Measurements from ENCODE around the gene VSTM2L. TPM values are rescaled to one million over a fixed set of nuclear protein-coding genes. Genes with fewer than 3 reads are reported as not detected.
A peak's percentile ranks its signal among the peaks of the same experiment; 100 is the strongest.

Gene VSTM2L
- total RNA-seq, 1 donor from 2014 or later = 2.9 TPM

DNA sequence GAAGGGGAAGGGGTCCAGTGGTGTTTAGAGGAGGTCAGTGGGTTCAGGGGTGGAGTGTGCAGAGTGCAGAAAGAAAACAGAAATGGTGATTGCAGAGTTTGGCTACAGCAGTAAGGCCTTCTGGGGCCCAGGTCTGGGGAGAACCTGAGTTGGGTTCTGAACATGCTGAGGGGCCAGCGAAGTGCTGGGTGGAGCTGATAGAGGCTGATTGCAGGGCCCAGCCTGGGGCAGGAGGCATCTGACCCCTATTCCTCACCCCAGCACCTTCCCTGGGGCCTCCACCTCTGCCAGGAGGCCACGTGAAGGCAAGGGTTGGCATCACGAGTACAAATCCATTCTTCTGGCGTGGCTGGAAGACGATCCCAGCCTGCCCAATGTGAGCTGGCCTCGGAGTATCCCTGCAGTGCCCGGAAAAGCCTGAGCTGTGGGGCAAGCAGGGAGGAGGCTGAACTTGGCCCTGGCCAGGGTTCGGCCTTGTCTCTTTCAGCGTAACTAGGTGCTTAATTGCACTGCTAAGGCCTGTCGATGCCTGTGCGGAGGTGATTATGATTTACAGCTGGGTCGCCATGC is 35.3 kb downstream of the VSTM2L start:
- TF ChIP-seq EZH2 (IDR thresholded peaks at IDR 0.05) (no peak), EZH2phosphoT487 (IDR thresholded peaks at IDR 0.05) (no peak)
- TF ChIP-seq, protein P1, sequence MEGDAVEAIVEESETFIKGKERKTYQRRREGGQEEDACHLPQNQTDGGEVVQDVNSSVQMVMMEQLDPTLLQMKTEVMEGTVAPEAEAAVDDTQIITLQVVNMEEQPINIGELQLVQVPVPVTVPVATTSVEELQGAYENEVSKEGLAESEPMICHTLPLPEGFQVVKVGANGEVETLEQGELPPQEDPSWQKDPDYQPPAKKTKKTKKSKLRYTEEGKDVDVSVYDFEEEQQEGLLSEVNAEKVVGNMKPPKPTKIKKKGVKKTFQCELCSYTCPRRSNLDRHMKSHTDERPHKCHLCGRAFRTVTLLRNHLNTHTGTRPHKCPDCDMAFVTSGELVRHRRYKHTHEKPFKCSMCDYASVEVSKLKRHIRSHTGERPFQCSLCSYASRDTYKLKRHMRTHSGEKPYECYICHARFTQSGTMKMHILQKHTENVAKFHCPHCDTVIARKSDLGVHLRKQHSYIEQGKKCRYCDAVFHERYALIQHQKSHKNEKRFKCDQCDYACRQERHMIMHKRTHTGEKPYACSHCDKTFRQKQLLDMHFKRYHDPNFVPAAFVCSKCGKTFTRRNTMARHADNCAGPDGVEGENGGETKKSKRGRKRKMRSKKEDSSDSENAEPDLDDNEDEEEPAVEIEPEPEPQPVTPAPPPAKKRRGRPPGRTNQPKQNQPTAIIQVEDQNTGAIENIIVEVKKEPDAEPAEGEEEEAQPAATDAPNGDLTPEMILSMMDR (IDR thresholded peaks at IDR 0.05) = no peak
- H3K9me3 Mint-ChIP-seq = no peaks in the 10 kb centered on the region

DNA sequence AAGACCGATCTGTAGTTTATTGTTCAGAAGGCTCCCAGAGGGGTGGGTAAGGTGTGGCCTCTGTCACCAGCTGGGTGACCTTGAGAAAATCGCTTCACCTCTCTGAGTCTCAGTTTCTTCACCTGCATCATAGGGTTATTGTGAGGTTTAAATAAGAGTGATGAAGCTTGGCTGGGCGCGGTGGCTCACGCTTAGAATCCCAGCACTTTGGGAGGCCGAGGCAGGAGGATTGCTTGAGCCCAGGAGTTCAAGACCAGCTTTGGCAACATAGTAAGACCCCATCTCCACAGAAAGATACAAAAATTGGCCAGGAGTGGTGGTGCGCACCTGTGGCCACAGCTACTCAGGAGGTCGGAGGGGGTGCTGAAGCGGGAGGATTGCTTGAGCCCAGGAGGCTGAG is 36.0 kb downstream of the VSTM2L start:
- Mint-ChIP-seq H3K4me1 (peaks cover 51% of the 10 kb centered on the region), H3K27me3 (ENCODE audit: insufficient read depth, low read depth) (peaks cover 7% of the 10 kb centered on the region), H3K27ac (peak overlapping the region; percentile 17), H3K9me3 (no peaks in the 10 kb centered on the region), H3K4me3 (no peak overlapping the region), H3K36me3 (peaks cover 3% of the 10 kb centered on the region)
- no peak for DNase-seq (ENCODE audit: low spot score)
- TF ChIP-seq, protein P1 (IDR thresholded peaks at IDR 0.05) = no peak
- no peak for TF ChIP-seq EZH2 (IDR thresholded peaks at IDR 0.05)
- no peak for TF ChIP-seq EZH2phosphoT487 (IDR thresholded peaks at IDR 0.05)
- no peaks in the 10 kb centered on the region for H3K79me2 ChIP-seq (ENCODE audit: low read depth)
- H4K20me1 ChIP-seq (ENCODE audit: low read depth) = no peaks in the 10 kb centered on the region
- H3K9ac ChIP-seq = no peak overlapping the region
- H3K36me3 ChIP-seq = no peaks in the 10 kb centered on the region
- no peak overlapping the region for H3K4me3 ChIP-seq
- peaks cover 12% of the 10 kb centered on the region for H3K4me1 ChIP-seq
- H3K27me3 ChIP-seq = no peaks in the 10 kb centered on the region
- no peak overlapping the region for H2AFZ ChIP-seq (replicated peaks)
- H3F3A ChIP-seq (ENCODE audit: low read depth) = peaks cover 4% of the 10 kb centered on the region
- H3K4me2 ChIP-seq = no peak overlapping the region
- no peak overlapping the region for H3K27ac ChIP-seq
- H3K9me3 ChIP-seq (ENCODE audit: low read depth) = no peaks in the 10 kb centered on the region

More for the DNA sequence above, 35.3 kb downstream of the VSTM2L start:
- Histone ChIP-seq H3F3A (ENCODE audit: low read depth) (peaks cover 4% of the 10 kb centered on the region), H3K9me3 (ENCODE audit: low read depth) (no peaks in the 10 kb centered on the region), H3K36me3 (no peaks in the 10 kb centered on the region), H3K4me2 (no peak overlapping the region), H3K4me1 (peaks cover 17% of the 10 kb centered on the region), H3K27me3 (no peaks in the 10 kb centered on the region), H3K9ac (no peak overlapping the region), H3K27ac (no peak overlapping the region), H4K20me1 (ENCODE audit: low read depth) (no peaks in the 10 kb centered on the region), H3K79me2 (ENCODE audit: low read depth) (no peaks in the 10 kb centered on the region), H2AFZ (replicated peaks) (no peak overlapping the region), H3K4me3 (no peak overlapping the region)
- Mint-ChIP-seq H3K4me3 (peak overlapping the region; percentile 33), H3K4me1 (peaks cover 49% of the 10 kb centered on the region), H3K27me3 (ENCODE audit: insufficient read depth, low read depth) (peaks cover 7% of the 10 kb centered on the region), H3K36me3 (peaks cover 3% of the 10 kb centered on the region), H3K27ac (peak overlapping the region; percentile 15)
- no peak for DNase-seq (ENCODE audit: low spot score)

DNA sequence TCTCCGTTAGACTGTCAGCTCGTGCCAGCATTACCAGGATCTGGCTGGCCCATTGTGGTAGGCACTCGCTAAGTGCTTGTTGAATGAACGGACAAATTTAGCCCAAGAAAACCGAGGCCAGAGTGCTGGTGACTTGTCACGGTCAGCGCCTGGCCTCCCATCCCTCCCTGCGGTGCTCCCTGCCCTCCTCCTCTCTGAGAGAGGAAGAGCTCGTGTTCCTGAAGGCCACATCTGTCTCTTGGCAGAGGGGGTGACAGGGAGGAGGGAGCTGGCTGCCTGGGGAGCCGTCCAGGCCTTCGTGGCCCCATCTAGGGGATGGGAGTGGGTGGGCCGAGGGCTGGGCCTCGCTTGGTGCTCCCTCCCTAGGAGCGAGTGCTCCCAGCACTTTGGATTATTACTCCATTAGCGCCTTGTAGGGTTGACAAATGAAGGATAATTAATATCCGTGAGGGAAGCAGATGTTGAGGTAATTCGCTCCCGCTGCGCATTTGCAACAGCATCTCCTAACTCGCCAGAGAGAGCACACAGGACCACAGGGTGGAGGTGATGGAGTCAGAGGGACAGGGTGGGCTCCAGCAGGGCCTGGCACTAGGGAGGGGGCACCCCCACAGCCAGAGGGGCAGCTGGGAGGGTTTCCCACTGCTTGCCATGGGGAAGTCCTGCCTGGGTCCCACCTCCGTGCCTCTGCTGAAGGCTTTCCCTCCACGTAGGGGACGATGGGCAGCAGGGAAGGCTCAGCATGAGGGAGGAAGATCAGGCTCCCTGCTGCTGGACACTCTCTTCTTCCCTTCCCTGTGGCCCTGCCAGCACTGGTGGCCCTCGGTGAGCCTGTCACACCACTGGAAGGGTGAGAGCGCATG is 37.0 kb downstream of the VSTM2L start:
- no peak overlapping the region for H2AFZ ChIP-seq (replicated peaks)
- no peaks in the 10 kb centered on the region for H3K9me3 Mint-ChIP-seq
- no peak overlapping the region for H3K9ac ChIP-seq
- peaks cover 3% of the 10 kb centered on the region for H3K36me3 Mint-ChIP-seq
- H3K4me3 ChIP-seq = no peak overlapping the region
- peaks cover 41% of the 10 kb centered on the region for H3K4me1 Mint-ChIP-seq
- H3K27me3 Mint-ChIP-seq (ENCODE audit: insufficient read depth, low read depth) = peaks cover 7% of the 10 kb centered on the region
- peaks cover 7% of the 10 kb centered on the region for H3K4me1 ChIP-seq
- no peaks in the 10 kb centered on the region for H3K36me3 ChIP-seq
- peaks cover 4% of the 10 kb centered on the region for H3F3A ChIP-seq (ENCODE audit: low read depth)
- H3K4me3 Mint-ChIP-seq = peak overlapping the region; percentile 53
- H3K9me3 ChIP-seq (ENCODE audit: low read depth) = no peaks in the 10 kb centered on the region
- no peak overlapping the region for H3K27ac ChIP-seq
- no peak for TF ChIP-seq EZH2 (IDR thresholded peaks at IDR 0.05)
- no peak for TF ChIP-seq EZH2phosphoT487 (IDR thresholded peaks at IDR 0.05)
- TF ChIP-seq, protein P1 (IDR thresholded peaks at IDR 0.05) = no peak
- H3K4me2 ChIP-seq = no peak overlapping the region
- H3K79me2 ChIP-seq (ENCODE audit: low read depth) = no peaks in the 10 kb centered on the region
- peak overlapping the region; percentile 69 for H3K27ac Mint-ChIP-seq
- H3K27me3 ChIP-seq = no peaks in the 10 kb centered on the region
- DNase-seq (ENCODE audit: low spot score) = no peak
- H4K20me1 ChIP-seq (ENCODE audit: low read depth) = no peaks in the 10 kb centered on the region
